Activated CD4-positive, CD25-positive, alpha-beta regulatory T cell (primary cell): ENCODE measurements around the gene EBP.
A peak's percentile ranks its signal among the peaks of the same experiment; 100 is the strongest.

Experiments
- DNase-seq, 4 experiments: peaks; one replicate each; lab custom pipeline; 2025; lab: John Stamatoyannopoulos, UW

The EBP gene

GRCh38 chrX:48521353-48522243, at the start of gene EBP:
Gene EBP, plus strand, starts transcription at chrX:48521808. Its CDS starts 1,964 bp downstream, at chrX:48523772.
- DNase-seq = peak; percentile 65 to 86 (median 85)

- no peak for DNase-seq
Measured at GRCh38 chrX:48472225-48472624, 49.4 kb upstream of the EBP start.

- no peak for DNase-seq
Measured at GRCh38 chrX:48472851-48473703, 48.5 kb upstream of the EBP start.

GRCh38 chrX:48473704-48473990, 48.0 kb upstream of the EBP start:
- DNase-seq = no peak

GRCh38 chrX:48474127-48474526, 47.5 kb upstream of the EBP start:
- no peak for DNase-seq

GRCh38 chrX:48474581-48474980, 47.0 kb upstream of the EBP start:
- DNase-seq = no peak

- no peak for DNase-seq
Measured at GRCh38 chrX:48475296-48475695, 46.3 kb upstream of the EBP start.

GRCh38 chrX:48475774-48476577, 45.6 kb upstream of the EBP start, which contains the start of gene FTSJ1:
Gene FTSJ1, plus strand, starts transcription at chrX:48476199. Its CDS starts 1,849 bp downstream, at chrX:48478048.
- DNase-seq = peak; percentile 61 to 80 (median 73)

GRCh38 chrX:48476919-48477318, 44.7 kb upstream of the EBP start:
- DNase-seq = no peak

- no peak for DNase-seq
Measured at GRCh38 chrX:48477960-48478755, 43.5 kb upstream of the EBP start.

- no peak for DNase-seq
Measured at GRCh38 chrX:48478806-48479205, 42.8 kb upstream of the EBP start.

GRCh38 chrX:48480142-48480541, 41.5 kb upstream of the EBP start:
- no peak for DNase-seq

- DNase-seq = no peak
Measured at GRCh38 chrX:48480583-48480982, 41.0 kb upstream of the EBP start.

- no peak for DNase-seq
Measured at GRCh38 chrX:48482526-48482925, 39.1 kb upstream of the EBP start.

GRCh38 chrX:48487362-48487798, 34.2 kb upstream of the EBP start:
- no peak for DNase-seq

GRCh38 chrX:48488034-48488433, 33.6 kb upstream of the EBP start:
- no peak for DNase-seq

- DNase-seq = no peak
Measured at GRCh38 chrX:48489296-48489695, 32.3 kb upstream of the EBP start.

- DNase-seq = no peak
Measured at GRCh38 chrX:48489892-48490291, 31.7 kb upstream of the EBP start.

- no peak for DNase-seq
Measured at GRCh38 chrX:48490661-48491060, 30.9 kb upstream of the EBP start.

- DNase-seq = no peak
Measured at GRCh38 chrX:48491809-48492208, 29.8 kb upstream of the EBP start.

- DNase-seq = no peak
Measured at GRCh38 chrX:48492293-48492910, 29.2 kb upstream of the EBP start.
